H7 (cell line): ENCODE measurements around the gene MCCD1. TPM values are rescaled to one million over a fixed set of nuclear protein-coding genes. Genes with fewer than 3 reads are reported as not detected.

Source experiments
- DNase-seq: peaks from one replicate; pipeline ENCODE4 v3.0.0; 2012
- H3K27me3 ChIP-seq: 2 replicates; pipeline ENCODE4 v1.6.0; 2011; ENCODE audit warnings: mild to moderate bottlenecking, low read length; ENCODE audit not compliant: control insufficient read depth, insufficient read depth
- H3K36me3 ChIP-seq: replicated peaks from 2 replicates; pipeline ENCODE4 v1.5.1; 2011; ENCODE audit warnings: low read length; ENCODE audit not compliant: control insufficient read depth, insufficient read depth
- H3K4me3 ChIP-seq: 2 replicates; pipeline ENCODE4 v1.5.1; 2011; ENCODE audit warnings: low read depth, mild to moderate bottlenecking, control low read depth, low read length, moderate library complexity; ENCODE audit not compliant: insufficient read depth
- total RNA-seq: library from RNA; depleted of rRNA; stranded (reverse); fragments of >200 nt; shearing (Covaris generic); gene quantifications from 2 replicates; pipeline ENCODE4 v1.2.3, GENCODE V29; 2014; rRNA removed

Gene MCCD1
- total RNA-seq, 1 experiment from 2014 or later, result not detected

- DNase-seq, result peak; percentile 63
Observed at GRCh38 chr6:31578184-31579118, 49.7 kb downstream of the MCCD1 start.

GRCh38 chr6:31579119-31579505 lies 50.4 kb downstream of the MCCD1 start:
- H3K36me3 ChIP-seq, result no peaks in the 10 kb centered on the region
- DNase-seq, result no peak
- no peak overlapping the region for H3K4me3 ChIP-seq
- peaks cover 18% of the 10 kb centered on the region; the same call in 1 of the 2 replicates for H3K27me3 ChIP-seq

More at GRCh38 chr6:31578184-31579118, 49.7 kb downstream of the MCCD1 start:
- Histone ChIP-seq H3K27me3 (peaks cover 18% of the 10 kb centered on the region; the same call in 1 of the 2 replicates), H3K36me3 (no peaks in the 10 kb centered on the region), H3K4me3 (no peak overlapping the region)

Other genes with a start within 250 kb of the MCCD1 start
- gene HLA-B, start 171.8 kb upstream of the MCCD1 start, total RNA-seq, result 7.3 and 27.3 TPM in 2 replicates
- gene MICA, start 125.4 kb upstream of the MCCD1 start, total RNA-seq, result 12.0 and 14.7 TPM in 2 replicates
- 50.3 and 55.4 TPM in 2 replicates for gene MICB, start 30.8 kb upstream of the MCCD1 start, total RNA-seq
- gene DDX39B, start 13.0 kb downstream of the MCCD1 start, total RNA-seq, result 787 and 872 TPM in 2 replicates
- 3.5 and 7.0 TPM in 2 replicates for gene ATP6V1G2, start 17.6 kb downstream of the MCCD1 start, total RNA-seq
- 33.2 and 34.2 TPM in 2 replicates for gene NFKBIL1, start 18.6 kb downstream of the MCCD1 start, total RNA-seq
- gene LTA, start 43.3 kb downstream of the MCCD1 start, total RNA-seq, result 0.44 TPM in 1 of 2 replicates, not detected in the other
- not detected in 2 replicates for gene TNF, start 46.6 kb downstream of the MCCD1 start, total RNA-seq
- gene LTB, start 53.5 kb downstream of the MCCD1 start, total RNA-seq, result 0.35 TPM in 1 of 2 replicates, not detected in the other
- gene LST1, start 57.3 kb downstream of the MCCD1 start, total RNA-seq, result not detected in 2 replicates
- gene NCR3, start 64.0 kb downstream of the MCCD1 start, total RNA-seq, result not detected in 2 replicates
- gene AIF1, start 86.3 kb downstream of the MCCD1 start, total RNA-seq, result 0.48 and 1.4 TPM in 2 replicates
- gene PRRC2A, start 91.8 kb downstream of the MCCD1 start, total RNA-seq, result 163 and 176 TPM in 2 replicates
- 320 and 331 TPM in 2 replicates for gene BAG6, start 123.7 kb downstream of the MCCD1 start, total RNA-seq
- 3.3 and 4.2 TPM in 2 replicates for gene APOM, start 126.9 kb downstream of the MCCD1 start, total RNA-seq
- gene C6orf47, start 131.8 kb downstream of the MCCD1 start, total RNA-seq, result 17.3 and 17.6 TPM in 2 replicates
- gene GPANK1, start 136.0 kb downstream of the MCCD1 start, total RNA-seq, result 28.6 and 33.3 TPM in 2 replicates
- 197 and 224 TPM in 2 replicates for gene CSNK2B, start 137.1 kb downstream of the MCCD1 start, total RNA-seq
- 2.9 and 4.2 TPM in 2 replicates for gene LY6G5B, start 141.0 kb downstream of the MCCD1 start, total RNA-seq
- gene LY6G5C, start 152.1 kb downstream of the MCCD1 start, total RNA-seq, result 0.70 and 2.0 TPM in 2 replicates
- gene ABHD16A, start 174.4 kb downstream of the MCCD1 start, total RNA-seq, result 35.7 and 39.7 TPM in 2 replicates
- gene LY6G6F, start 177.9 kb downstream of the MCCD1 start, total RNA-seq, result not detected in 2 replicates
- 2.8 TPM in 1 of 2 replicates, not detected in the other for gene LY6G6D, start 186.4 kb downstream of the MCCD1 start, total RNA-seq
- gene LY6G6C, start 192.8 kb downstream of the MCCD1 start, total RNA-seq, result not detected in 2 replicates
- gene MPIG6B, start 194.4 kb downstream of the MCCD1 start, total RNA-seq, result not detected in 2 replicates
- gene DDAH2, start 200.3 kb downstream of the MCCD1 start, total RNA-seq, result 83.6 and 99.2 TPM in 2 replicates
- 456 and 621 TPM in 2 replicates for gene CLIC1, start 207.6 kb downstream of the MCCD1 start, total RNA-seq
- gene MSH5, start 211.0 kb downstream of the MCCD1 start, total RNA-seq, result 19.5 and 28.4 TPM in 2 replicates
- 1.8 and 7.7 TPM in 2 replicates for gene SAPCD1, start 233.7 kb downstream of the MCCD1 start, total RNA-seq
- 0.44 and 2.1 TPM in 2 replicates for gene VWA7, start 248.4 kb downstream of the MCCD1 start, total RNA-seq